Measurements from ENCODE around the gene SPP1.
"Not testable (repeated sequence)": the region's sequence is repeated elsewhere in the genome, so short reads cannot be mapped to it uniquely, and the experiment has no call there.

Gene SPP1

GRCh38 chr4:87985887-87986200 lies 10.3 kb downstream of the SPP1 start:
- CTCF ChIA-PET: interaction anchor here (0.9 to 1.8 kb wide), 7 partner anchors 12 to 226 kb away, joined by 3 to 8 read pairs (median 4); no protein-coding TSS in a partner anchor
- H3K36me3 Mint-ChIP-seq: no peaks in the 10 kb centered on the region
- peaks cover 8% of the 10 kb centered on the region for H3K27me3 Mint-ChIP-seq
- no peak for DNase-seq
- no peaks in the 10 kb centered on the region for H3K9me3 Mint-ChIP-seq
- H3K27ac Mint-ChIP-seq: no peak overlapping the region
- no peak overlapping the region for H3K4me3 Mint-ChIP-seq
- peaks cover 9% of the 10 kb centered on the region for H3K4me1 Mint-ChIP-seq

- Mint-ChIP-seq H3K4me1 (peaks cover 15% of the 10 kb centered on the region), H3K27ac (no peak overlapping the region), H3K9me3 (no peaks in the 10 kb centered on the region), H3K36me3 (no peaks in the 10 kb centered on the region), H3K4me3 (no peak overlapping the region), H3K27me3 (peaks cover 9% of the 10 kb centered on the region)
- DNase-seq: no peak
- CTCF ChIA-PET: interaction anchor here (1.0 to 1.8 kb wide), 6 partner anchors 14 to 225 kb away, joined by 3 to 8 read pairs (median 4); no protein-coding TSS in a partner anchor
Observed at GRCh38 chr4:87986508-87986907, 11.0 kb downstream of the SPP1 start.

GRCh38 chr4:87989765-87990164 lies 14.3 kb downstream of the SPP1 start:
- Mint-ChIP-seq H3K36me3 (no peaks in the 10 kb centered on the region), H3K27ac (no peak overlapping the region), H3K9me3 (no peaks in the 10 kb centered on the region), H3K27me3 (peaks cover 8% of the 10 kb centered on the region), H3K4me3 (no peak overlapping the region), H3K4me1 (peaks cover 30% of the 10 kb centered on the region)
- CTCF ChIA-PET: no interaction called here
- no peak for DNase-seq

DNA sequence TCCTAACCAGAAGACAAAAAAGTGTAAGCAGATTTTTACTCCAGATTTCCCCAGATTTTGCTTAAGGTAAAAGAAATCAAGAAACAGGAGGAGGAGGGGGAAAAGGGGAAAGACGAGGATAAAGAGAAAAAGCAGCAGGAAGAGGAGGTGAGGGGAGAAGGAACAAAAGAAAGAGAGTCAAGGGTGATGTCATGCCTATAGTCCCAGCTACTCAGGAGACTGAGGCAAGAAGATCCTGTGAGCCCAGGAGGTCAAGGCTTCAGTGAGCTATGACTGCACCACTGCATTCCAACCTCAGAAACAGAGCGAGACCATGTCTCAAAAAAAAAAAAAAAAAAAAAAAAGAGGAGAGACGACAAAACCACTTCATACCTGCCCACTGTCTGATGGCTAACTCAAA lies 19.9 kb downstream of the SPP1 start:
- no peak for DNase-seq
- Mint-ChIP-seq H3K4me1 (peaks cover 24% of the 10 kb centered on the region), H3K36me3 (no peaks in the 10 kb centered on the region), H3K9me3 (no peaks in the 10 kb centered on the region), H3K27ac (no peak overlapping the region), H3K4me3 (no peak overlapping the region), H3K27me3 (peaks cover 22% of the 10 kb centered on the region)
- CTCF ChIA-PET: no interaction called here

DNA sequence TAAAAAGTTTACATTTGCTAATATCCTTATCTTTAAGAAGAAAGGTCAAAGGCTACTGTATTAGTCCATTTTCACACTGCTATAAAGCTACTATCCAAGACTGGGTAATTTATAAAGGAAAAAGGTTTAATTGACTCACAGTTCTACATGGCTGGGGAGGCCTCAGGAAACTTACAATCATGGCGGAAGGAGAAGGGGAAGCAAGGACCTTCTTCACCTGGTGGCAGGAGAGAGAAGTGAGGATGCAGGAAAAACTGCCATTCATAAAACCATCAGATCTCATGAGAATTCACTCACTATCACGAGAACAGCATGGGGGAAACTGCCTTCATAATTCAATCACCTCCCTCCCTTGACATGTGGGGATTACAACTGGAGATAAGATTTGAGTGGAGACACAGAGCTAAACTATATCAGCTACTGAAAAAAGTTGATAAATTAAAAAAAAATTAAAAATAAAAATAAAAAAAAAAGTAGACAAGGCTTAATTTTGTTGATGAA lies 23.7 kb downstream of the SPP1 start:
- H3K27ac Mint-ChIP-seq, CTCF ChIA-PET, H3K4me3 Mint-ChIP-seq, H3K4me1 Mint-ChIP-seq, H3K36me3 Mint-ChIP-seq, DNase-seq, H3K9me3 Mint-ChIP-seq: not testable (repeated sequence)
- peaks cover 36% of the 10 kb centered on the region for H3K27me3 Mint-ChIP-seq

DNA sequence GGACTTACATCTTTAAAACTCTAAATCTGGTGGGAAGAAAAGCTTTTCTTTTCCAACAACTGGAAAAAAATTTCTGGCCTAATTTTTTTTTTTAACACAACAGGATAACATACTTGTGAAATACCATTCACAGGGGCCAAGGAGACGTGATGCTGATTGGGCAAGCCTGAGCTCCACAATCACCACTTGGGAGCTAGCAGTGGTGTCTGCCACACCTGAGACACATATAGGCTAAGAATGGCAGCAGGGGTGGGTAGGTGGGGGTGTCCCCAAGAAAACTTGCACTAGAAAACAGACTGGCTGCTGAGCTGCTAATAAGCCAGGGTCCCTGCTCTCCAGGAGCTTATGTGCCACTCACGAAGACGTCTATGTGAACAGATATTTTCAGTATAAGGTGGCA lies 26.4 kb downstream of the SPP1 start:
- H3K27me3 Mint-ChIP-seq: peaks cover 43% of the 10 kb centered on the region
- no peak overlapping the region for H3K27ac Mint-ChIP-seq
- no peak for DNase-seq
- CTCF ChIA-PET: no interaction called here
- H3K36me3 Mint-ChIP-seq: no peaks in the 10 kb centered on the region
- H3K4me3 Mint-ChIP-seq: no peak overlapping the region
- no peaks in the 10 kb centered on the region for H3K9me3 Mint-ChIP-seq
- H3K4me1 Mint-ChIP-seq: peaks cover 1% of the 10 kb centered on the region

DNA sequence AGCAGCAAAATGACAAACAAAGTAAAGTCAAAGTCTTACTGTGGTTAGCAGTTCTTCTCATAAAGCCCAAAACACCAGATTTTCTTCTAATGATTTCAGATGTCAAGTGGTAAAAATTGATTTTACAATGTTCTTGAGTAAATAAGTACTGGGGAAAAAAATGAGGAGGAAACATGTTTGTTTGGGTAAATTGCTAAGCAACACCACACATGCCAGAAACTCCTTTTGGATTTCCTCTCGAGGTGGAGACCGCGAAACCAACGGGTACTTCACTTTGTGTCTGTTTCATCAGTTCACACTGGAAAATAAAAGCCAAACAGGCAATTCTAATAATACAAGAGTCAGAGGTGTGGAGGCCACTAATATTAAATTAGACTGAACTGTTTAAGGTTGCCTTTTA lies 27.3 kb downstream of the SPP1 start:
- H3K36me3 Mint-ChIP-seq: no peaks in the 10 kb centered on the region
- no peak overlapping the region for H3K27ac Mint-ChIP-seq
- no peaks in the 10 kb centered on the region for H3K9me3 Mint-ChIP-seq
- no peak for DNase-seq
- CTCF ChIA-PET: no interaction called here
- H3K27me3 Mint-ChIP-seq: peaks cover 43% of the 10 kb centered on the region
- no peak overlapping the region for H3K4me3 Mint-ChIP-seq
- H3K4me1 Mint-ChIP-seq: peaks cover 4% of the 10 kb centered on the region

DNA sequence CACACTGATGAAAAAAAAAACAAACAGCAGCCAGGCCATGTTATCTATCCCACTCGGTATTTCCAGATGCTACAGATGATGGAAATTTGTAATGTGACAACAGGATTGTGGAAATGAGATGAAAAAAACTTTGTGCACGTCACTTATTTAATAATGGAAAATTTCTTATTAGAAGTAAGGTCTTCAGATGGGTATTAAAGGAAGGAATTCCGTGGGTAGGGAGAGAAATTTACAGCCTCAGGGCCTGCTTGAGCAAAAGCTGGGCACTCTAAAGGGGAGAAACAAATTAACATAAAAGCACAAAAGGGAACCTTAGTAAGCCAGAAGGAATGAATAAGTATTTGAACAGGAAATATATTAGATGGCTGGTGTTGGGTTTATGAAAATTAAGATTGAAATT lies 27.7 kb downstream of the SPP1 start:
- Mint-ChIP-seq H3K9me3 (no peaks in the 10 kb centered on the region), H3K4me1 (peaks cover 4% of the 10 kb centered on the region), H3K4me3 (no peak overlapping the region), H3K36me3 (peaks cover under 1% of the 10 kb centered on the region), H3K27me3 (peaks cover 43% of the 10 kb centered on the region), H3K27ac (no peak overlapping the region)
- CTCF ChIA-PET: no interaction called here
- DNase-seq: no peak

DNA sequence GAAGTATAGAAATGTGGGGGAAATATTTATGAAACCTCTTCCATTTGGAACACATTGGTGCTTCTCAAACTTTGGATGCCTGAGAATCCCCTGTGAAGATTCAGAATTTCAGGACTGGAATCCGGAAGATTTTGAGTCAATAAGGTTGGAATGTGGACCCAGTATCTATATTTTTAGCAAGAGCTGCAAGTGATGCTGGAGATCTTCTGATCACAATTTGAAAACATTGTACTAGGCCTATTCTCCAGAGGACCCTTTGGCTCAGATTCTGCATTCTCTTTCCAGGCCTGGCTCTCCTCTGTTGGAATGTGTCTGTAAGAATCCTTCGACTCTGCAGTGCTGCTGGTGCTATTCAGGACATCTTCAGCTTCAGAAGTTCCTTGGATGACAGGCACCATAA lies 29.6 kb downstream of the SPP1 start:
- DNase-seq: no peak
- H3K9me3 Mint-ChIP-seq: no peaks in the 10 kb centered on the region
- peaks cover 13% of the 10 kb centered on the region for H3K4me1 Mint-ChIP-seq
- CTCF ChIA-PET: interaction anchor here (0.9 kb wide), 1 partner anchor 20 kb away, joined by 3 read pairs; no protein-coding TSS in a partner anchor
- H3K36me3 Mint-ChIP-seq: peaks cover 5% of the 10 kb centered on the region
- H3K4me3 Mint-ChIP-seq: no peak overlapping the region
- H3K27ac Mint-ChIP-seq: no peak overlapping the region
- H3K27me3 Mint-ChIP-seq: peaks cover 44% of the 10 kb centered on the region

- H3K27ac Mint-ChIP-seq: no peak overlapping the region
- peak overlapping the region; percentile 78 for H3K4me3 Mint-ChIP-seq
- H3K36me3 Mint-ChIP-seq: peaks cover 5% of the 10 kb centered on the region
- CTCF ChIA-PET: interaction anchor here (0.9 kb wide), 1 partner anchor 21 kb away, joined by 3 read pairs; no protein-coding TSS in a partner anchor
- no peak for DNase-seq
- H3K4me1 Mint-ChIP-seq: peaks cover 19% of the 10 kb centered on the region
- H3K27me3 Mint-ChIP-seq: peaks cover 46% of the 10 kb centered on the region
- no peaks in the 10 kb centered on the region for H3K9me3 Mint-ChIP-seq
Observed at GRCh38 chr4:88005946-88006345, 30.4 kb downstream of the SPP1 start.

DNA sequence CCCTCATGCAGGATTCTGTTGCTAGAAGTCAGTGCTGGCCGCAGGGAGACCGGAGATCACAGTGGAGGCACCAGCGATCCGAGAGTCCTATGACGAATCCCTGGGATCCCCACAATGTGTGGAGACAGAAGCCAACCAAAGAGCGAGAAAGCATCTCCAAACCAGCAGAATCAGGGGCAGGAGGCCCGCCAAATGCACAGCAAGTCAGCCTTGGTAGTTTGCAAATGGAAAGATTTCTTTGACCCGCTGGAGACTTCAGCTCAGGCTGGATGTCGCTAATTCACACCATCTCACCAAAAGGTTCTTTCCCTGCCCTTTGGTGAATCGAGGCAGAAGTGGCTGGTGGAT lies 31.4 kb downstream of the SPP1 start:
- no peaks in the 10 kb centered on the region for H3K9me3 Mint-ChIP-seq
- DNase-seq: no peak
- H3K27me3 Mint-ChIP-seq: peaks cover 45% of the 10 kb centered on the region
- H3K4me3 Mint-ChIP-seq: peak overlapping the region; percentile 78
- H3K27ac Mint-ChIP-seq: no peak overlapping the region
- CTCF ChIA-PET: no interaction called here
- peaks cover 22% of the 10 kb centered on the region for H3K4me1 Mint-ChIP-seq
- H3K36me3 Mint-ChIP-seq: peaks cover 5% of the 10 kb centered on the region

DNA sequence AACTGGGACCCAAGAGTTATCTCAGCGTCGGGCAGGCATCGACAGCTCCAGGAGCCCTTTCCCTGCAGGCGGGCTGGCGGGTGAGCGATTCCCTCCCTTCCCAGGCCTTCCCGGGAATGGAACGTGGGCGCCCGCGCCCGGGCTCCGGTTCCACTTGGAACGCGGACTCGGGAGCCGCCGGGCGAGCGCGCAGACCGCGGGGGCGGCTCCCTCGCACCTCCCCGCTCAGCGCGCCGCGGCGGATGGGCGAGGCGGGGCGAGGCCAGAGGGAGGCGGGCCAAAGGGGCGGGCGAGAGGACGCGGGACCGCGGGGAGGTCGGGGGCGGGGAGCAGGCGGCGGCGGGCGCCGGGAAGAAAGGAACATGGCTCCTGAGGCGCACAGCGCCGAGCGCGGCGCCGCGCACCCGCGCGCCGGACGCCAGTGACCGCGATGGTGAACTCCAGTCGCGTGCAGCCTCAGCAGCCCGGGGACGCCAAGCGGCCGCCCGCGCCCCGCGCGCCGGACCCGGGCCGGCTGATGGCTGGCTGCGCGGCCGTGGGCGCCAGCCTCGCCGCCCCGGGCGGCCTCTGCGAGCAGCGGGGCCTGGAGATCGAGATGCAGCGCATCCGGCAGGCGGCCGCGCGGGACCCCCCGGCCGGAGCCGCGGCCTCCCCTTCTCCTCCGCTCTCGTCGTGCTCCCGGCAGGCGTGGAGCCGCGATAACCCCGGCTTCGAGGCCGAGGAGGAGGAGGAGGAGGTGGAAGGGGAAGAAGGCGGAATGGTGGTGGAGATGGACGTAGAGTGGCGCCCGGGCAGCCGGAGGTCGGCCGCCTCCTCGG lies 32.0 kb downstream of the SPP1 start, which contains the start of gene PKD2:
PKD2 (plus strand) TSS at position 332 of the 818 bp plus-strand sequence; CDS start at position 431, 99 bp downstream.
- CTCF ChIA-PET: no interaction called here

GRCh38 chr4:88008122-88008742 lies 32.7 kb downstream of the SPP1 start:
- H3K4me3 Mint-ChIP-seq: peak overlapping the region; percentile 89
- CTCF ChIA-PET: no interaction called here
- H3K36me3 Mint-ChIP-seq: peaks cover 5% of the 10 kb centered on the region
- peak; percentile 42 for DNase-seq
- peak overlapping the region; percentile 0 for H3K27ac Mint-ChIP-seq
- H3K9me3 Mint-ChIP-seq: no peaks in the 10 kb centered on the region
- peaks cover 33% of the 10 kb centered on the region for H3K27me3 Mint-ChIP-seq
- H3K4me1 Mint-ChIP-seq: peaks cover 31% of the 10 kb centered on the region

More for the DNA sequence above, 32.0 kb downstream of the SPP1 start, which contains the start of gene PKD2:
- peak within 1 kb of the TSS; percentile 0 for H3K27ac Mint-ChIP-seq
- no peaks in the 10 kb centered on the region for H3K9me3 Mint-ChIP-seq
- H3K27me3 Mint-ChIP-seq: peaks cover 40% of the 10 kb centered on the region
- H3K4me3 Mint-ChIP-seq: peak within 1 kb of the TSS; percentile 89
- peaks cover 5% of the 10 kb centered on the region for H3K36me3 Mint-ChIP-seq
- H3K4me1 Mint-ChIP-seq: peaks cover 25% of the 10 kb centered on the region
- DNase-seq: peak; percentile 83

- H3K36me3 Mint-ChIP-seq: peaks cover 5% of the 10 kb centered on the region
- no peak for DNase-seq
- H3K4me1 Mint-ChIP-seq: peaks cover 31% of the 10 kb centered on the region
- peaks cover 30% of the 10 kb centered on the region for H3K27me3 Mint-ChIP-seq
- CTCF ChIA-PET: no interaction called here
- peak overlapping the region; percentile 0 for H3K27ac Mint-ChIP-seq
- no peaks in the 10 kb centered on the region for H3K9me3 Mint-ChIP-seq
- H3K4me3 Mint-ChIP-seq: peak overlapping the region; percentile 89
Observed at GRCh38 chr4:88008743-88009171, 33.2 kb downstream of the SPP1 start.

DNA sequence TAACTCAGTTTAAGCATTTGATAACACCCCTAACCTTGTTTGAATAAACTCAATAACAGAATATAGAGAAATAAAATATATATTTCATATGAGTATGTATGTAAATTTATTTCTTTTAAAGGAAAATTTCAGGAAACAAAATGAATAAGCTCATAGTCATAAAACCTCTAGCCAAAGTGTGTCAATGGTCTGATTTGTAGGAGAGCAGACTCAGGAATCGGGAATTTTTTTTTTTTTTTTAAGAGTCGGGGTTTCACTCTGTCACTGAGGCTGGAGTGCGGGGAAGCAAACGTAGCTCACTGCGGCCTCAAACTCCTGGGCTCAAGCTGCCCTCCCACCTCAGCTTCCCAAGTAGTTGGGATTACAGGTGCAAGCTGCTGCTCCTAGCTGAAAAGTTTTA lies 34.4 kb downstream of the SPP1 start:
- Mint-ChIP-seq H3K27ac (no peak overlapping the region), H3K36me3 (peaks cover 5% of the 10 kb centered on the region), H3K4me1 (peaks cover 31% of the 10 kb centered on the region), H3K27me3 (peaks cover 29% of the 10 kb centered on the region), H3K9me3 (no peaks in the 10 kb centered on the region), H3K4me3 (no peak overlapping the region)
- no peak for DNase-seq
- CTCF ChIA-PET: interaction anchor here (0.6 kb wide), 1 partner anchor 10 kb away, joined by 4 read pairs; no protein-coding TSS in a partner anchor

All from activated naive CD4-positive, alpha-beta T cell treated with anti-CD3 and anti-CD28 coated beads, Interleukin-2, amount 10 ng/mL, durations not matched to agents 7 days and 5 days (primary cell).